NCI-H2227 (cell line): Measurements from ENCODE around the gene FBXW12.
A peak's percentile ranks its signal among the peaks of the same experiment; 100 is the strongest.
"Not testable (repeated sequence)": the region's sequence is repeated elsewhere in the genome, so short reads cannot be mapped to it uniquely, and the experiment has no call there.

ENCODE experiments used
- DNase-seq: peaks from one replicate; lab custom pipeline; 2025; ENCODE audit not compliant: unreplicated experiment; lab: John Stamatoyannopoulos, UW

The FBXW12 gene

GRCh38 chr3:48372862-48373435, 930 bp downstream of the FBXW12 start:
- no peak for DNase-seq

- no peak for DNase-seq
Measured at GRCh38 chr3:48387634-48388033, 15.6 kb downstream of the FBXW12 start.

DNA sequence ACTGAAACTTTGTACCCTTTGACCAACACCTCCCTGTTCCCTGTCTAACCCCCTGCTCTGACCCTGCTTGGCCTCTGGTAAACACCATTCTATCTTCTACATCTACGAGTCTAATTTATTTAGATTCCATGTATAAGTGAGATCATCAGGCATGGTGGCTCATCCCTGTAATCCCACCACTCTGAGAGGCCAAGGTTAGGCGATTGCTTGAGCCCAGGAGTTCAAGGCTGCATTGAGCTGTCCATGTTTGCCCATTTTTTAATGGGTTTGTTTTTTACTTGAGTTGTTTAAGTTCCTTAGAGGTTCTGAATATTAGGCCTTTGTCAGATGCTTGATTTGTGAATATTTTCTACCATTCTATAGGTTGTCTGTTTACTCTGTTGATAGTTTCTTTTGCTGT, 16.9 kb downstream of the FBXW12 start:
- no peak for DNase-seq

DNA sequence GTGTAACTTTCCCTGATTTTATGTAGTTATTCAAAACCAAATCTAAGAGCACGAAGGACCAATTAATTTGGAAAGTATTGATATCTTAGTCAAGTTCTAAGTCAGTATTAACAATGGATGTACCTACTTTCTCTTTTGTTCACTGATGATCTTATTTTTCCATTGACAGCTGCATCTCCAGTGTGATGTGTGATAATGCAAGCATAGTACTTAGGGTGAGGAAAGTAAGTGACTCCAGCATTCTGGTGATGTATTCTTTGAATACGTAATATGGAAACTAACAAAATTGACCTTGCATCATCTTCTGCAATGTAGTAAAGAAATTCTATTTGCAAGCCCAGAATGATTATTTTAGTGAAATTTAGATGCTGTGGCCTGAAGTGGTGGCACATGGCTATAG, 22.4 kb downstream of the FBXW12 start:
- DNase-seq = no peak

DNA sequence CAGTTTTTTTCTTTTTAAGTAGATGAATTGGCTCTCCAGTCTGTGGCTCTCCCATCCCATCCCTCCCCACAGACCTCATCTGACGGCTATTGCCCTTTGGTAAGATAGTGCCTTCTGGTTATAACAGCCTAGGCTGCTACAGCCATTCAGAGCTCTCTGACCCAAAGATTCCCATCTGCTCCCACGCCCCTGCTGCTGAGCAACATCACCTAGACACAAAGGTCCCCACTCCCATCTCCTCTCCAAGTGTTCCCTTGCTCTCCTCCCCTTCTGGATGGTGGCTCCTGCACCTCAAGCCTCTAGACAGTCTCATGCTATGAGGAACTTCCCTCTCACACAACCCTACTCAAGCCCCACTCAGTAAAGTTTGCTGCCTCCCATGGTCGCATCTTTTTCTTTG, 23.7 kb downstream of the FBXW12 start:
- DNase-seq = no peak

- no peak for DNase-seq
Measured at GRCh38 chr3:48397767-48398681, 26.0 kb downstream of the FBXW12 start.

GRCh38 chr3:48398701-48399386, 26.8 kb downstream of the FBXW12 start:
- no peak for DNase-seq

- DNase-seq = no peak
Measured at GRCh38 chr3:48399387-48400172, 27.6 kb downstream of the FBXW12 start.

DNA sequence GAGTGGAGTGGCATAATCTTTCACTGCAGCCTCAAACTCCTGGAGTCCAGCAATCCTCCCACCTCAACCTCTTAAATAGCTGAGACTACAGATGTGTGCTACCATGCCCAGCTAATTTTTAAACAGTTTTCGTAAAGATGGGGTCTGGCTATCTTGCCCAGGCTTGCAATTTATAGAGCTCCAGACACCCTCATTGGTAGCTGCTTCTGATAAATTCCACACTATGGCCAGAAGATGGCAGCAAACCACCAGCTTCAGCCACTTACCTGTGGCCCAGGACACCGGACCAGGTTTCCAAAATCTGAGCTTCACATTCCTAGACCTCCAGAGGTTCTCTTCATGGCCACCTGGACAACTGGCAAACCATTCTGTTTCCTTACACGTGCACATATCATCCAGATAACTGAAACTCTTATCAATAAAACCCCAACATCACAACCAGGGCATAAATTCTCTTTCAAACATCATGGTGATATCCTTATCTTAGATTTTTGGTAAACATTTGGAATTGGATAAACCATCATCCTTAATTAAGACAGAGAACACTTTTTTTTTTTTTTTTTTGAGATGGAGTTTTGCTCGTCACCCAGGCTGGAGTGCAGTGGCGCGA, 28.9 kb downstream of the FBXW12 start:
- DNase-seq = peak; percentile 60

- not testable (repeated sequence) for DNase-seq
Measured at GRCh38 chr3:48401434-48401901, 29.4 kb downstream of the FBXW12 start.

GRCh38 chr3:48402281-48402732, 30.3 kb downstream of the FBXW12 start:
- no peak for DNase-seq

GRCh38 chr3:48402907-48403306, 30.9 kb downstream of the FBXW12 start:
- no peak for DNase-seq

DNA sequence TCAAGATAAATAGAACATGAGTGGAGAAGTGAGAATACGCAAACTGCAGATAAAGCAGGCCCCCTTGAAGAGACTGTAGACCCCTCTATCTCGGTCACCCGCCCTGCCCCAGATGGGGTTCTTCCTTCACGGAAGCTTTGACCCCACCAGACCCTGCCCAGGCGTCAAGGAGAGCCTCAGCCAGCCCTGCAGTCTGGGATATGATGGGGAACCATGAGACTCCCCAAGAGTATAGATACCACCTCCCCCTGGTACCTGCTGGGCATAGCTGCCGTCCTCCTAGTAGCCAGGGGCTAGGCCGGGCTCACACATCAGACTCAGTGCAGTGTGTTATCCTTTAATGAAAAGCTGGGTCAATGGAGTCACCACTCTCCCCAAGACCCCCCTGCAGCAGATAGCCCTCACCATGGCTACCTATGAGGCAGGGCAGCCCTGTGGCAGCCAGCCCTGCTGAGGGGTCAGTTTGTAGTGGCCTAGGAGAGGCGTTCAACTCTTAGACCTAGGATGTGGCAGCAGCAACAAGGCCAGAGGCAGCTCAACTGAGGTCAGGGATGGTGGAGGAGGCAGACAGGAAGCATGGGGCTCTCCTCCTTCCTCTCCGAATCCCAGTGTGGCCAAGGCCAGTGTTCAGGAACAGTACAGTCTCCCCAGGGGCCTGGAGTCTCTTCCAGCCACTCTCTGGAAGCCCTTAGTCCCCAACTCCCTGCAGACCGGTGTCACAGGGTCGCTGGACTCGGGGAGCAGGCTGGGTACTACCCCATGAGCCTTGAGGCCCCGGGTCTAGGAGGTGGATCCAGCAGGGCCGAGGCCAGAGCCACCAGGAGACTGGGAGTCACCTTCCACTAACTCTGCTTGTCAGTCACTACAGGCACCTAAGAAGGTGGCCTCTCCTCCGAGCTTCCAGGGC, 31.8 kb downstream of the FBXW12 start:
- DNase-seq = no peak

DNA sequence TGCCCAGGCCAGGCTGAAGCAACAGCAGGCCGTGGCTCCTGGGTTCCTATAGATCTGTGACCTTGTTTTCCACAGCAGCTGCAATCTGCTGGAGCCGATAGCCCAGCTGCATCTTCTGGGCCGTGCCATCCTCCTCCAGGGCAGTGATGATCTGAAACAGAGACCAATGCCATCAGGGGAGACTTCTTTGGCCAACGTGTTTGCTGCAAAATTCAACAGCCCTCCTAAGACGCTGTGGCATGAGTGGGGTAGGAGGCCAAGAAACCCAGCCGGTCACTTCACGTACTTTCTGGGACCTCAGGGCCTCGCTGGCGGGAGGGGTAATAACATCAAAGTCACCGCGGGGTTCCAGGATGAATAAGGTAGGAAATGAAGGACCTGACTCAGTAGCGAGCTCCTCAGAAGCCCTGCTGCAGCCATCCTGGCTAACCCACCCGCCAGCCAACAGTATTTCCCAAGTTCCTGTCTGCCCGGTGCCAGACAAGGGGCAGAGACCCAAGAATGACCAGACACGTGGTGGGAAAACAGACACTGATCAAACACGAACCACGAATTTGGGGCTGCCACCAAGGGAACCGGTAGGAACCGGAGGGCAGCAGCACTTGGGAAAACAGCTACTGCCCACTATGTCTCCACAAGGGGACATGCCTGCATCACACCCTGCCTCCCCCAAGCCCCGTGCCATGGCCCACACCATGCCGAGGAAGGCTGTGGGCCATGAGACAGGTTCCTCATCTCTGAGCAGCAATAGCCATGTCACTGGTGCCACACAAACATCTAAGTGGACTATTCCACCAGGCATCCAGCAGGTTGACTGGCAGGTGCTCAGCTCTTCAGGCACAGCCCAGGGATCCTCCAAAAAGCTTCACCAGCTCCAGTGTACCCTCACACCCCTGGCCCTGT, 32.7 kb downstream of the FBXW12 start:
- no peak for DNase-seq

- DNase-seq = no peak
Measured at GRCh38 chr3:48405343-48405881, 33.4 kb downstream of the FBXW12 start.

GRCh38 chr3:48405971-48406370, 34.0 kb downstream of the FBXW12 start:
- no peak for DNase-seq

DNA sequence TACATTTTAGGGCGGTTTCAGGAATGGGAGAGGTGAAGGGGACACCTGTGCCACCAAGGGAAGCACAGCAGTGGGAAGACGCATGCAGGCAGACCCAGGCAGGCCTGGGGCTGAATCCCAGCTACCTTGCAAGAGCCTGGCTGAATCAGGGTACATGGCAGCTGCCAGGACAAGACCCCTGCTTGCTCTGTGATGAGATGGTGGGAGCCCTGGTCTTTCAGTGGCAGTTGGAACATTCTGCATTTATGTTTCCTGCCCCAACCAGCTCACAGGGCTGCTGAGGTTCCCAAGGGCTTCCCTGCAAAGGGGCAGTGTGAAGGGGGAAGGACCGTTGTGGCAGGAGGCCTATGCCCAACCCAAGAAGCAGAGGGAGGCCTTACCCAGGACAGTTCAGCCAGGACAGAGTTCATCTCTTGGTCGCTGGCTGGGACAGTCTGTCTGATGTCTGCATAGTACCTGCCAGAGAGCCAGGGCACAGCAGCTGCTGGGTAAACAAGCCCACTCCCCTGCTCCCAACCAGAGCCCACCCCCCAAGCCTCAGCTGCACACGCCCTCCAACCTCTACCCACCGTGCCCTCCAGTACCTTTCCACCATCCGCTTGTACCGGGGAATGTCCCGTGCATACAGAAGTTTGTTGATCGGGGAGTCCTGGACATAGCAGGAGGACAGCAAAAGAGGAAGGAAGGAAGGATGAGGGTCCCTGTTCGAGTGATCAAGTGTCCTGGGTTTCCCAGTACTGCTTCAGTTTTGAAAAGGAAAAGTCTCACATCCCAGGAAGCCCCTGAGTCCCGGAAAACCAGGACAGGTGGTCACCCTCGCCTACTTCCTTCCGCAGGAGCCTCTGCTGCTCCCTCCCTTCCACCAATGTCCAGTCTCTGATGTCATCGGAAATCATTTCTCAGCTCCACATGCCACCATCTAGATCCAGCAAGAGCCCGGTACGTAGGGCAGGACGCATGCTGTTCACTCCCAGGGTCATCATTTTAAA, 34.7 kb downstream of the FBXW12 start:
- DNase-seq = no peak
